Karpas-422 (cell line): ENCODE data around the gene GNS. TPM values are rescaled to one million over a fixed set of nuclear protein-coding genes. Genes with fewer than 3 reads are reported as not detected.

Source experiments
- DNase-seq: peaks from one replicate; pipeline ENCODE4 v3.0.0-alpha.2; 2015
- H2AFZ ChIP-seq: fragments of 200-600 bp; sonication (generic); 2 replicates; pipeline ENCODE4 v1.6.1; 2014; ENCODE audit warnings: antibody characterized with exemption, low read length, mixed read lengths
- H3K27ac ChIP-seq: fragments of 200-600 bp; sonication (generic); 2 replicates; pipeline ENCODE4 v1.5.1; 2014; ENCODE audit warnings: mild to moderate bottlenecking, low read length, moderate library complexity
- H3K27me3 ChIP-seq: fragments of 200-600 bp; sonication (generic); 2 replicates; pipeline ENCODE4 v1.6.1; 2014; ENCODE audit warnings: low read length, mixed read lengths
- H3K36me3 ChIP-seq: fragments of 200-600 bp; sonication (generic); 2 replicates; pipeline ENCODE4 v1.6.1; 2014; ENCODE audit warnings: low read length, mixed read lengths; ENCODE audit not compliant: insufficient read depth
- H3K4me1 ChIP-seq: fragments of 200-600 bp; sonication (generic); 2 replicates; pipeline ENCODE4 v1.6.1; 2014; ENCODE audit warnings: mild to moderate bottlenecking, low read length, mixed read lengths
- H3K4me2 ChIP-seq: fragments of 200-600 bp; sonication (generic); 2 replicates; pipeline ENCODE4 v1.6.1; 2014; ENCODE audit warnings: low read length, low read depth, mild to moderate bottlenecking; ENCODE audit not compliant: poor library complexity, severe bottlenecking
- H3K4me3 ChIP-seq: fragments of 200-600 bp; sonication (generic); 2 replicates; pipeline ENCODE4 v1.5.1; 2014; ENCODE audit warnings: mild to moderate bottlenecking, antibody characterized with exemption, low read length, mixed read lengths
- H3K79me2 ChIP-seq: fragments of 200-600 bp; sonication (generic); 2 replicates; pipeline ENCODE4 v1.6.1; 2014; ENCODE audit warnings: mild to moderate bottlenecking, low read length, mixed read lengths
- H3K9ac ChIP-seq: fragments of 200-600 bp; sonication (generic); 2 replicates; pipeline ENCODE4 v1.6.0; 2014; ENCODE audit warnings: low read length
- H3K9me2 ChIP-seq: fragments of 200-600 bp; sonication (generic), shearing (Covaris generic); replicated peaks from 2 replicates; pipeline ENCODE4 v1.6.0; 2014; ENCODE audit warnings: mild to moderate bottlenecking, low read length, moderate library complexity; ENCODE audit not compliant: insufficient read depth
- H3K9me3 ChIP-seq: fragments of 300-700, 200-600 bp; sonication (generic); 2 replicates; pipeline ENCODE4 v1.6.1; 2014; ENCODE audit warnings: low read length, mixed read lengths
- H4K20me1 ChIP-seq: fragments of 200-600 bp; sonication (generic); 2 replicates; pipeline ENCODE4 v1.6.1; 2014; ENCODE audit warnings: mild to moderate bottlenecking, antibody characterized with exemption, low read length, low read depth; ENCODE audit not compliant: insufficient read depth
- total RNA-seq: library from RNA; depleted of rRNA; stranded (reverse); fragments of >200 nt; shearing (Covaris generic); gene quantifications from 2 replicates; pipeline ENCODE4 v1.2.3, GENCODE V29; 2014; ENCODE audit warnings: low replicate concordance

GNS gene
- total RNA-seq, 1 experiment from 2014 or later: 49.5 TPM

DNA sequence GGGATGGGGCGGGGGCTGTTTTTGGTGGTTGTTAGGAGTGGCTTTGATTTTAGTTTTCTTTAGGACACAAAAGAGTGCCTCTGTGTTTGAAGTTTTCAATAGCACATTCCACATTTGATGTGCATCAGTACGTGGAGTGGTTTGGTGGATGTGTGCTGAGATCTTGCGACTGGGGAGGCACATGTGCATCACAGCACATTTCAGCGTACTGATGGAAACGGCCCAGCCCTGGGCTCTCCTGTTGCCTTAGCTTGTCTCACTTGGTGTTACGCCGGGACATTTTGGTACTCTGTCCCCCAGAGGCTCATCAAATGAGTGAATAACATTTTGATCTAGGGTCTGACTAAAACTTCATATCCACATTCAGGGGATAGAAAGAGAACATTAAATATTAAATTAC lies 70.5 kb downstream of the GNS start:
- no peak overlapping the region for H3K27ac ChIP-seq
- no peaks in the 10 kb centered on the region for H3K9me2 ChIP-seq
- no peak for DNase-seq
- no peaks in the 10 kb centered on the region for H3K27me3 ChIP-seq
- no peak overlapping the region for H3K4me3 ChIP-seq
- H3K4me2 ChIP-seq: no peak overlapping the region
- H3K9me3 ChIP-seq: no peaks in the 10 kb centered on the region
- H3K4me1 ChIP-seq: no peaks in the 10 kb centered on the region
- H2AFZ ChIP-seq: no peak overlapping the region
- H4K20me1 ChIP-seq: no peaks in the 10 kb centered on the region
- H3K36me3 ChIP-seq: peaks cover 26% of the 10 kb centered on the region; the same call in 1 of the 2 replicates
- no peak overlapping the region for H3K9ac ChIP-seq
- peaks cover 50% of the 10 kb centered on the region for H3K79me2 ChIP-seq

DNA sequence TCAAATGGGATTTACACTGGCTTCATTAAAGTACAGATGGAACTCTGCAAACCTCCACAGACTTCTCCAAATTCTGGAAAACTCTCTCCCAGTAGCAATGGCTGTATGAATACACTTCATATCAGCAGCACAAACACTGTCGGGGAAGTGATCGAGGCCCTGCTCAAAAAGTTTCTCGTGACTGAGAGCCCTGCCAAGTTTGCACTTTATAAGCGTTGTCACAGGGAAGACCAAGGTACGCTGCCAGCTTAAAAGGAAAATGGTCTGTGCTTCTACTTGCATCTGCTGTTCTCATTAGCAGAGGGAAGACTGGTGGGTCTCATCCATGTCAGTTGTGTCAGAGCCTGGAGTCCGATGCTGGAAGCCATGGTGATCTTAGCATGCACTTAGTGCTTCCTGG lies 71.0 kb downstream of the GNS start:
- H3K27me3 ChIP-seq: no peaks in the 10 kb centered on the region
- H3K79me2 ChIP-seq: peaks cover 55% of the 10 kb centered on the region
- H2AFZ ChIP-seq: no peak overlapping the region
- H3K9me2 ChIP-seq: no peaks in the 10 kb centered on the region
- no peak overlapping the region for H3K9ac ChIP-seq
- H3K4me2 ChIP-seq: no peak overlapping the region
- no peaks in the 10 kb centered on the region for H3K9me3 ChIP-seq
- no peak for DNase-seq
- no peak overlapping the region for H3K27ac ChIP-seq
- H4K20me1 ChIP-seq: no peaks in the 10 kb centered on the region
- peaks cover 23% of the 10 kb centered on the region; the same call in 1 of the 2 replicates for H3K36me3 ChIP-seq
- H3K4me3 ChIP-seq: no peak overlapping the region
- peaks cover under 1% of the 10 kb centered on the region; the same call in 1 of the 2 replicates for H3K4me1 ChIP-seq

DNA sequence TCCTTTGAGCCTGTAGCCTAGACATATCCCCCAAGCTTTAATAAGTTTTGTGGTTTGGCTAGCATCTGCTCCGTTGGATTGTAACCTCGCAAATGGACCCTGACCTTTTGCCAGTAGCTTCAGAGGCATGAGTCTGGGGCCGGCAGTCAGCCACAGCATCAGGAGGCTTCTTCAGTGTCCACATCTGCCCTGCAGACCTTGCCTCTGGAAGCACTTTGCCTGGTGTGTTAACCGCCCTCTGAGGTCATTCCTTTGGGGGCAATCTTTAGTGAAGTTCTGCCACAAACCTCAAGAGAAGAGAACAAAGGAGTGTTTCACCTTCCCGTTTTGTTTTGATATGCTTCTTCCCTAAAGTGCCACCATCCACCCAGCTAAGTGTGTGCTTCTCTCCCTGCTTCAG lies 71.4 kb downstream of the GNS start:
- no peaks in the 10 kb centered on the region for H3K27me3 ChIP-seq
- no peak overlapping the region for H3K4me3 ChIP-seq
- H3K9me2 ChIP-seq: no peaks in the 10 kb centered on the region
- no peak overlapping the region for H3K27ac ChIP-seq
- H3K36me3 ChIP-seq: peaks cover 23% of the 10 kb centered on the region; the same call in 1 of the 2 replicates
- no peak overlapping the region for H3K9ac ChIP-seq
- H3K4me2 ChIP-seq: no peak overlapping the region
- no peak for DNase-seq
- no peaks in the 10 kb centered on the region for H4K20me1 ChIP-seq
- H3K79me2 ChIP-seq: peaks cover 59% of the 10 kb centered on the region
- no peak overlapping the region for H2AFZ ChIP-seq
- H3K4me1 ChIP-seq: peaks cover 5% of the 10 kb centered on the region; the same call in 1 of the 2 replicates
- H3K9me3 ChIP-seq: no peaks in the 10 kb centered on the region

DNA sequence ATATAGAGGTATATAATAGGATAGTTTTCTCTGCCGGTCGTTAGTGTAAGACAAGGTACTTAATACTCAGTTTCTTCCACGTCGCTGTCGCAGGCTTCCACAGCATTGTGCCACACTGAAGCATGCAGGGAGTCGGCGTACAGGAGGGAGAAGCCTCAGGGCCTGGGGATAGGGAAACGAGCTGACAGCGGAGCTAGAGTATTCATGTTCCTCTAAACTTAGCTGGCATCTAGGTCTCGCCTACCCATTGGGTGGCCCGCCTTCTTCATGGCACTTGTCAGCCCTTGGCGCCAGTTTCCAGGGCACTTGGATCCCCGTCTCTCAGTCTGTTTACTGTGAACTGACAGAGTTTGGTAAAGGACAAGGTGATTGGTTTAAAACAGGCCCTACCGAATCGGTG lies 73.6 kb downstream of the GNS start:
- no peaks in the 10 kb centered on the region for H3K9me2 ChIP-seq

DNA sequence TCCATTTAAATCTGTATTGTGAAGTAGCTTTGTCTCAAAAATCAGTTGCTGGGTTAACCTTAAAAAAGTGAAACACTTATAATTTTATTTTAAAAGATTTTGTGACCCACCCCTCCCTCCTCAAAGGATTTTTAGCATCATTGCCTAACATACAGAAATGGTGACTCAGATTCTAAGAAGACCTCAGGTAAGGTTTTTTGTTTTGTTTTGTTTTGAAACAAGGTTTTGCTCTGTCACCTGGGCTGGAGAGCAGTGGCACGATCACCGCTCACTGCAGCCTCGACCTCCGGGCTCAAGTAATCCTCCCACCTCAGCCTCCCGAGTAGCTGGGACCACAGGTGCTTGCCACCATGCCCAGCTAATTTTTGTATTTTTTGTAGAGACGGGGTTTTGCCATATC lies 74.2 kb downstream of the GNS start:
- H3K4me3 ChIP-seq: no peak overlapping the region
- H3K79me2 ChIP-seq: peaks cover 76% of the 10 kb centered on the region

More for the DNA sequence above, 73.6 kb downstream of the GNS start:
- no peak overlapping the region for H3K4me2 ChIP-seq
- H3K27me3 ChIP-seq: no peaks in the 10 kb centered on the region
- no peak overlapping the region for H3K9ac ChIP-seq
- no peak overlapping the region for H3K4me3 ChIP-seq
- peaks cover 74% of the 10 kb centered on the region for H3K79me2 ChIP-seq
- H3K27ac ChIP-seq: no peak overlapping the region
- H3K4me1 ChIP-seq: peaks cover 5% of the 10 kb centered on the region
- peaks cover 17% of the 10 kb centered on the region; the same call in 1 of the 2 replicates for H3K36me3 ChIP-seq
- no peak for DNase-seq
- no peak overlapping the region for H2AFZ ChIP-seq
- no peaks in the 10 kb centered on the region for H4K20me1 ChIP-seq
- H3K9me3 ChIP-seq: no peaks in the 10 kb centered on the region

DNA sequence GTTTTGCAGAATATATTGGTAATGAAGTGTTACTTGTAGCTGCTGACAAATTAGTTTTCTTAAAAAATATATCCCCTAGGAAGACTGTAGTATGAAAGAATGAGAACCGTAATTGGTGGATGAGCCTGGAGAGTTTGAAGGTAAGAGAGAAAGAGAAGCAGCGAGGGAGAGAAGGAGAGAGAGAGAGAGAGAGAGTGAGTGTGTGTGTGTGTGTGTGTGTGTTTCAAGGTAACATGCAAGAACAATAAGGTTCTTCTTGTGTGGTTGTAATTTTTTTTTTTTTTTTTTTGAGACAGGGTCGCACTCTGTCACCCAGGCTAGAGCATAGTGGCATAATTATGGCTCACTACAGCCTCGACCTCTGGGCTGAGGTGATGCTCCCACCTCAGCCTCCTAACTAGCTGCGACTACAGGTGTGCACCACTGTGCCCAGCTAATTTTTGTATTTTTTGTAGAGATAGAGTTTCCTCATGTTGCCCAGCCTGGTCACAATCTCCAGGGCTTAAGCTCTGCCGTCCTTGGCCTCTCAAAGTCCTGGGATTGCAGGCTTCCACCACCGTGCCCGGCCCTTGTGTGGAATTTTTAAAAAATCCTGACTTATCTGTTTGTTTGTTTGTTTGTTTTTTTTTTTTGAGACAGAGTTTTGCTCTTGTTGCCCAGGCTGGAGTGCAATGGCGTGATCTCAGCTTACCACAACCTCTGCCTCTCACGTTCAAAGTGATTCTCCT lies 75.2 kb downstream of the GNS start:
- peaks cover 13% of the 10 kb centered on the region for H3K4me1 ChIP-seq

More for the DNA sequence above, 74.2 kb downstream of the GNS start:
- Histone ChIP-seq H3K27ac (no peak overlapping the region), H3K9me2 (no peaks in the 10 kb centered on the region), H2AFZ (no peak overlapping the region), H4K20me1 (no peaks in the 10 kb centered on the region), H3K4me1 (peaks cover 5% of the 10 kb centered on the region), H3K4me2 (no peak overlapping the region), H3K9ac (no peak overlapping the region), H3K36me3 (peaks cover 17% of the 10 kb centered on the region; the same call in 1 of the 2 replicates), H3K9me3 (no peaks in the 10 kb centered on the region), H3K27me3 (no peaks in the 10 kb centered on the region)
- DNase-seq: peak; percentile 38

DNA sequence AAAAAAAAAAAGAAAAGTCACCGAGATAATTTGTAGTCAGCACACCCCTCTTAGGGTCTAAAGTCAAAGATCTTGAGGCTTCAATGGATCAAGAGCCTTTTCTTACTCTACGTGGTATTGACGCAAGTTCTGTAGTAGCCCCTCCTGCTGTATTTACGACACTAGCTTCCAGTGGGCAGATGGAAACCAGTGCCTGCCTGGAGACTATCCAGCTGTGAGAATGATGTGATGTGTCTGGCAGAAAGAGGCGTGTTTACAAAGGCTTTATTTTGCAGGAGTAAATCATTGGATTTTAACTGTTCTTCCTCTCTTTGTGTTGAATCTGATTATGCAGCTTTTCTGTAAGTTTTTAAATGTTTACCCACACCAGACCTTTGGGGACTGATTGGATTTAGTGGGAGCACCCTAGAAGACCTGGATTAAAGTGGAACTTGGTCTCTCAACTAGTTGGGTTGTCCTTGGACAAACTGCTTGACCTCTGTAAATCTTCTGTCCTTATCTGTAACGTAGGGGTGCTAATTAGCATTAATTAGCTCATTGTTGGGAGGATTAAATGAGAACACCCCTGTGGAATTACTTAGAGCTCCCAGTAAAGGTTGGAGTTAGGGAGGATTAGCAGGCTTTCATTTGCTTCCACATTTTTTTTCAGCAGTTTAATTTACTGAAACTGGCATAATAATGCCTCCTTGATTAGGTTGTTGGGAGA lies 76.5 kb downstream of the GNS start:
- H3K79me2 ChIP-seq: peaks cover 80% of the 10 kb centered on the region
- peaks cover 18% of the 10 kb centered on the region for H3K4me1 ChIP-seq
- H3K4me3 ChIP-seq: no peak overlapping the region
- H2AFZ ChIP-seq: no peak overlapping the region
- no peak overlapping the region for H3K4me2 ChIP-seq
- H3K9ac ChIP-seq: no peak overlapping the region
- DNase-seq: no peak
- H3K27me3 ChIP-seq: no peaks in the 10 kb centered on the region
- H3K27ac ChIP-seq: no peak overlapping the region
- peaks cover 4% of the 10 kb centered on the region; the same call in 1 of the 2 replicates for H4K20me1 ChIP-seq
- no peaks in the 10 kb centered on the region for H3K9me2 ChIP-seq
- peaks cover 5% of the 10 kb centered on the region; the same call in 1 of the 2 replicates for H3K36me3 ChIP-seq
- H3K9me3 ChIP-seq: no peaks in the 10 kb centered on the region

More for the DNA sequence above, 75.2 kb downstream of the GNS start:
- no peaks in the 10 kb centered on the region for H4K20me1 ChIP-seq
- no peaks in the 10 kb centered on the region for H3K27me3 ChIP-seq
- H3K4me2 ChIP-seq: no peak overlapping the region
- H2AFZ ChIP-seq: no peak overlapping the region
- no peak overlapping the region for H3K4me3 ChIP-seq
- no peak overlapping the region for H3K9ac ChIP-seq
- peak; percentile 39 for DNase-seq
- no peak overlapping the region for H3K27ac ChIP-seq
- H3K79me2 ChIP-seq: peaks cover 80% of the 10 kb centered on the region
- peaks cover 12% of the 10 kb centered on the region; the same call in 1 of the 2 replicates for H3K36me3 ChIP-seq
- H3K9me2 ChIP-seq: no peaks in the 10 kb centered on the region
- H3K9me3 ChIP-seq: no peaks in the 10 kb centered on the region
